M059J (cell line): ENCODE data around the gene SOX10. TPM values are rescaled to one million over a fixed set of nuclear protein-coding genes. Genes with fewer than 3 reads are reported as not detected.

Experiments
- DNase-seq: peaks from one replicate; pipeline ENCODE4 v3.0.0-alpha.2; 2012; ENCODE audit warnings: low read depth
- total RNA-seq: library from RNA; depleted of rRNA; stranded (reverse); fragments of >200 nt; shearing (Covaris generic); gene quantifications from 2 replicates; pipeline ENCODE4 v1.2.3, GENCODE V29; 2014; rRNA removed

Gene SOX10
- total RNA-seq, 1 experiment from 2014 or later, result not detected

- DNase-seq, result no peak
Measured at GRCh38 chr22:37930952-37931440, 53.4 kb downstream of the SOX10 start.

- no peak for DNase-seq
Measured at GRCh38 chr22:37930270-37930951, 53.9 kb downstream of the SOX10 start.

GRCh38 chr22:37929390-37929789 is 55.0 kb downstream of the SOX10 start:
- no peak for DNase-seq

- DNase-seq, result no peak
Measured at GRCh38 chr22:37927637-37927936, 56.8 kb downstream of the SOX10 start.

- DNase-seq, result no peak
Measured at GRCh38 chr22:37926771-37927636, 57.4 kb downstream of the SOX10 start.

GRCh38 chr22:37926358-37926757 is 58.0 kb downstream of the SOX10 start:
- DNase-seq, result no peak

GRCh38 chr22:37925767-37926166 is 58.6 kb downstream of the SOX10 start:
- DNase-seq, result no peak

- no peak for DNase-seq
Measured at GRCh38 chr22:37925330-37925729, 59.0 kb downstream of the SOX10 start.

GRCh38 chr22:37924386-37925065 is 59.8 kb downstream of the SOX10 start:
- no peak for DNase-seq

GRCh38 chr22:37923927-37924326 is 60.4 kb downstream of the SOX10 start:
- no peak for DNase-seq

Other genes starting within 250 kb of the SOX10 start
- 18.3 and 26.4 TPM in 2 replicates for gene GCAT, start 176.6 kb downstream of the SOX10 start, total RNA-seq
- gene GALR3, start 161.2 kb downstream of the SOX10 start, total RNA-seq, result not detected in 2 replicates
- 17.0 and 20.6 TPM in 2 replicates for gene ANKRD54, start 140.2 kb downstream of the SOX10 start, total RNA-seq
- gene EIF3L, start 135.1 kb downstream of the SOX10 start, total RNA-seq, result 136 and 156 TPM in 2 replicates
- 7.1 and 13.7 TPM in 2 replicates for gene MICALL1, start 78.3 kb downstream of the SOX10 start, total RNA-seq
- 0.05 and 0.22 TPM in 2 replicates for gene C22orf23, start 31.0 kb downstream of the SOX10 start, total RNA-seq
- gene POLR2F, start 30.9 kb downstream of the SOX10 start, total RNA-seq, result 77.2 and 91.6 TPM in 2 replicates
- 21.7 and 26.8 TPM in 2 replicates for gene PICK1, start 72.8 kb upstream of the SOX10 start, total RNA-seq
- gene SLC16A8, start 99.6 kb upstream of the SOX10 start, total RNA-seq, result not detected in 2 replicates
- gene BAIAP2L2, start 126.1 kb upstream of the SOX10 start, total RNA-seq, result not detected in 2 replicates
- 0.96 TPM in 1 of 2 replicates, not detected in the other for gene PLA2G6, start 197.3 kb upstream of the SOX10 start, total RNA-seq
- 9.1 and 13.5 TPM in 2 replicates for gene MAFF, start 217.4 kb upstream of the SOX10 start, total RNA-seq